OCI-LY1 (cell line): ENCODE data around the gene KRTAP5-3.

Experiments
- H2AFZ ChIP-seq: fragments of 200-600 bp; sonication (generic), shearing (Covaris generic); 2 replicates; pipeline ENCODE4 v1.6.0; 2014; ENCODE audit warnings: antibody characterized with exemption, mild to moderate bottlenecking, low read length
- H3F3A ChIP-seq: fragments of 200-600 bp; sonication (generic), shearing (Covaris generic); 2 replicates; pipeline ENCODE4 v1.6.0; 2014; ENCODE audit warnings: mild to moderate bottlenecking, antibody characterized with exemption, low read length, moderate library complexity; ENCODE audit not compliant: insufficient read depth
- H3K27ac ChIP-seq: fragments of 200-600 bp; sonication (generic); 2 replicates; pipeline ENCODE4 v1.5.1; 2014; ENCODE audit warnings: low read length, mixed run types, mild to moderate bottlenecking, low read depth; ENCODE audit not compliant: poor library complexity, severe bottlenecking
- H3K27me3 ChIP-seq: fragments of 200-600 bp; sonication (generic); 2 replicates; pipeline ENCODE4 v1.6.0; 2014; ENCODE audit warnings: antibody characterized with exemption, mild to moderate bottlenecking, low read length, moderate library complexity; ENCODE audit not compliant: insufficient read depth
- H3K36me3 ChIP-seq: fragments of 200-600 bp; sonication (generic); 2 replicates; pipeline ENCODE4 v1.6.1; 2014; ENCODE audit warnings: mild to moderate bottlenecking, antibody characterized with exemption, low read length, moderate library complexity, mixed read lengths; ENCODE audit not compliant: insufficient read depth
- H3K4me1 ChIP-seq: fragments of 200-600 bp; sonication (generic); 2 replicates; pipeline ENCODE4 v1.5.1; 2014; ENCODE audit warnings: mild to moderate bottlenecking, low read length, moderate library complexity; ENCODE audit not compliant: insufficient read depth, severe bottlenecking
- H3K4me2 ChIP-seq: fragments of 200-600 bp; sonication (generic), shearing (Covaris generic); 2 replicates; pipeline ENCODE4 v1.6.1; 2014; ENCODE audit warnings: low read length
- H3K4me3 ChIP-seq: fragments of 200-600 bp; sonication (generic); 2 replicates; pipeline ENCODE4 v1.5.1; 2014; ENCODE audit warnings: low read length, low read depth, mild to moderate bottlenecking, mixed read lengths; ENCODE audit not compliant: poor library complexity, severe bottlenecking
- H3K79me2 ChIP-seq: fragments of 200-600 bp; shearing (Covaris generic); 2 replicates; pipeline ENCODE4 v1.6.1; 2016; ENCODE audit warnings: mixed run types, low read length, mixed read lengths; ENCODE audit not compliant: insufficient read depth
- H3K9ac ChIP-seq: fragments of 200-600 bp; sonication (generic), shearing (Covaris generic); 2 replicates; pipeline ENCODE4 v1.6.1; 2014; ENCODE audit warnings: mild to moderate bottlenecking, low read length, mixed read lengths
- H3K9me2 ChIP-seq: fragments of 200-600 bp; sonication (generic), shearing (Covaris generic); 2 replicates; pipeline ENCODE4 v1.6.1; 2014; ENCODE audit warnings: low read depth, mild to moderate bottlenecking, low read length, mixed read lengths
- H3K9me3 ChIP-seq: fragments of 200-600 bp; shearing (Covaris generic); 2 replicates; pipeline ENCODE4 v1.6.1; 2014; ENCODE audit warnings: low read length, mixed read lengths
- H4K20me1 ChIP-seq: fragments of 200-600 bp; sonication (generic), shearing (Covaris generic); 2 replicates; pipeline ENCODE4 v1.6.0; 2016; ENCODE audit warnings: mild to moderate bottlenecking, low read length; ENCODE audit not compliant: insufficient read depth
- CTCF ChIP-seq: fragments of 200-600 bp; sonication (generic), shearing (Covaris generic); IDR thresholded peaks from 2 replicates; pipeline ENCODE4 v1.5.1; 2017; ENCODE audit warnings: mild to moderate bottlenecking, antibody characterized with exemption, low read length, moderate library complexity, mixed read lengths
- EZH2 ChIP-seq: fragments of 200-600 bp; sonication (generic), shearing (Covaris generic); IDR thresholded peaks from 2 replicates; pipeline ENCODE4 v1.8.0; 2017; ENCODE audit warnings: borderline replicate concordance, mixed run types, mild to moderate bottlenecking, antibody characterized with exemption, low read length, moderate library complexity, mixed read lengths

The KRTAP5-3 gene

GRCh38 chr11:1642288-1643145, 34.3 kb upstream of the KRTAP5-3 start:
- H3K9me2 ChIP-seq = no peaks in the 10 kb centered on the region
- no peaks in the 10 kb centered on the region for H4K20me1 ChIP-seq
- H3K27me3 ChIP-seq = no peaks in the 10 kb centered on the region; the same call in 1 of the 2 replicates
- no peak overlapping the region for H3K9ac ChIP-seq
- no peaks in the 10 kb centered on the region for H3F3A ChIP-seq
- no peak overlapping the region for H3K27ac ChIP-seq
- no peak for TF ChIP-seq CTCF
- no peak for TF ChIP-seq EZH2
- no peaks in the 10 kb centered on the region for H3K4me1 ChIP-seq
- H3K4me2 ChIP-seq = no peak overlapping the region
- no peak overlapping the region for H2AFZ ChIP-seq
- H3K9me3 ChIP-seq = no peaks in the 10 kb centered on the region
- no peak overlapping the region for H3K4me3 ChIP-seq
- H3K36me3 ChIP-seq = no peaks in the 10 kb centered on the region
- H3K79me2 ChIP-seq = no peaks in the 10 kb centered on the region

GRCh38 chr11:1641096-1641495, 32.8 kb upstream of the KRTAP5-3 start:
- Histone ChIP-seq H3K4me3 (no peak overlapping the region), H3K36me3 (no peaks in the 10 kb centered on the region), H3K4me2 (no peak overlapping the region), H3K27me3 (no peaks in the 10 kb centered on the region; the same call in 1 of the 2 replicates), H3K9ac (no peak overlapping the region), H3K9me2 (no peaks in the 10 kb centered on the region), H4K20me1 (no peaks in the 10 kb centered on the region), H3K4me1 (no peaks in the 10 kb centered on the region), H3K79me2 (no peaks in the 10 kb centered on the region), H3F3A (no peaks in the 10 kb centered on the region), H2AFZ (no peak overlapping the region), H3K27ac (no peak overlapping the region), H3K9me3 (no peaks in the 10 kb centered on the region)
- TF ChIP-seq EZH2 (no peak), CTCF (no peak)

- Histone ChIP-seq H4K20me1 (no peaks in the 10 kb centered on the region), H3K9me2 (no peaks in the 10 kb centered on the region), H3K36me3 (no peaks in the 10 kb centered on the region), H3K27me3 (no peaks in the 10 kb centered on the region; the same call in 1 of the 2 replicates), H3K9me3 (no peaks in the 10 kb centered on the region), H3K27ac (no peak overlapping the region), H3K79me2 (no peaks in the 10 kb centered on the region), H3K4me3 (no peak overlapping the region), H2AFZ (no peak overlapping the region), H3F3A (no peaks in the 10 kb centered on the region), H3K4me2 (no peak overlapping the region), H3K4me1 (no peaks in the 10 kb centered on the region), H3K9ac (no peak overlapping the region)
- TF ChIP-seq EZH2 (no peak), CTCF (peak; percentile 92)
Measured at GRCh38 chr11:1640076-1640946, 32.0 kb upstream of the KRTAP5-3 start.
